Measurements from ENCODE around the gene DPEP2NB. TPM values are rescaled to one million over a fixed set of nuclear protein-coding genes. Genes with fewer than 3 reads are reported as not detected.

The DPEP2NB gene
- total and polyA plus RNA-seq, 7 donors, result 0.05 TPM; not detected in 6

- Histone ChIP-seq H3K36me3 (ENCODE audit: insufficient read depth in 1 of 2, low read depth in 1 of 2) (peaks cover 0 to 8% of the 10 kb centered on the region in 2 donors), H3K4me3 (peak overlapping the region; percentile 70), H3K27me3 (ENCODE audit: insufficient read depth in 3 of 3, low read length in 2 of 3) (no peaks in the 10 kb centered on the region), H3K9me3 (no peaks in the 10 kb centered on the region), H3K27ac (peak overlapping the region; percentile 97), H3K4me1 (peaks cover 80% of the 10 kb centered on the region)
- WGBS, 3 donors, result 67 to 81% (median 67%) methylated on average over 3 of the region's 3 CpGs
- ATAC-seq (peak in 2 of 4 donors; percentile 9 to 16), DNase-seq (no peak)
- intact Hi-C loops (cut with DNase I), result loop anchor here in 1 of 2 donors (2.0 kb wide), 1 partner anchor 52 kb away; no protein-coding TSS in a partner anchor
- TF ChIP-seq CTCF (IDR thresholded peaks at IDR 0.05), result no peak
These were observed 27.0 kb downstream of the DPEP2NB start for GRCh38 chr16:67988675-67989074.

DNA sequence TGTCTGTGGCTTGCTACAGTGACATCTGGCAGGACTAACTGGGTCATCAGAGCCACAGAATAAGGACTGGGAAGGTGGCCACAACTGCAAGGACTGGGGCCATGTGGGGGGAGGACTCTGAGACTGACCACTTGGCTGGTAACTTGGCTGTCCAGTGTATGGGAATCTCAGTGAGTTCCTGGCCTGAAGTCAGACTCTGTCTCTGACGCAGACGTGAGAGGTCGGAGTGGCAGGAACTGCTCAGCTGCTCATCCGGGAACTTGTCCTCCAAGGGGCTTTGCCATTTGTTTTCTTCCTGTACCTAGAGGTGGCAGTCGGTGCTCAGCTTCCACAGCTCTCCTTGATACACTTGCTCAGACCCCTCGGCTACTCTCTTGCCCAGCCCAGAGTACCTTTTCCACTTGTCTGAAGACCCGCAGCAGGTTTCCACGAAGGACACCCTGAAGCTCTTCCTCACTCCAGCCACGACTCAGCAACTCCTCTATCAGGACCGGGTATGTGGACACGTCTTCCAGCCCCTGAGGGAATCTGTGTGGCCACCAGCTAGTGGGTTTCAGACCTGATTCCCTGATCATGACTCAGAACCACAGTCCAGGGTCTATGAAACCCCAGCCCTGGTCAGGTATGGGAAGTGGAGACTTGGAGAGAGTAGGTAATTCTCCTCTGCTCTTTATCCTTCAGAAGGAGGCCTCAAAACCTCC lies 28.1 kb downstream of the DPEP2NB start:
- intact Hi-C loops (cut with DNase I), result loop anchor here (2.0 kb wide), 2 partner anchors 21 to 53 kb away; no protein-coding TSS in a partner anchor
- peaks cover 0 to 8% of the 10 kb centered on the region in 2 donors for H3K36me3 ChIP-seq (ENCODE audit: insufficient read depth in 1 of 2, low read depth in 1 of 2)
- peak; percentile 59 to 84 for DNase-seq
- H3K27ac ChIP-seq, result peak overlapping the region; percentile 97
- no peaks in the 10 kb centered on the region for H3K27me3 ChIP-seq (ENCODE audit: insufficient read depth in 3 of 3, low read length in 2 of 3)
- no peaks in the 10 kb centered on the region for H3K9me3 ChIP-seq
- ATAC-seq, result peak; percentile 81 to 87 (median 86)
- no peak for TF ChIP-seq CTCF (IDR thresholded peaks at IDR 0.05)
- peaks cover 78% of the 10 kb centered on the region for H3K4me1 ChIP-seq
- 15 to 25% (median 15%) methylated on average over 11 of the region's 11 CpGs for WGBS, 3 donors
- peak overlapping the region; percentile 70 for H3K4me3 ChIP-seq

DNA sequence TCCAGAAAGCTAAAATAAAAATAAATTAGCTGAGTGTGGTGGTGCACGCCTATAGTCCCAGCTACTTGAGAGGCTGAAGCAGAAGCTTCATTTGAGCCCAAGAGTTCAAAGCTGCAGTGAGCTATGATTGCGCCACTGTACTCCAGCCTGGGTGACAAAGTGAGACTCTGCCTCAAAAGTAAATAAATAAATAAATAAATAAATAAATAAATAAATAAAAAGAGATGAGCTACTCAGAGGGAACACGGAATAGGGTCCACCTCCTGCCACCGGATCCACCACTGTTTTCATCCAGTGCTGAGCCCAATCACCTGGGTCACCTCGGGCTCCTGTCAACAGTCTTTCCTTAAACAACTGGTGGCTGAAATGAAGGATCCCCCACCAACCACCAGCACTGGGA lies 28.8 kb downstream of the DPEP2NB start:
- peaks cover 0 to 8% of the 10 kb centered on the region in 2 donors for H3K36me3 ChIP-seq (ENCODE audit: insufficient read depth in 1 of 2, low read depth in 1 of 2)
- DNase-seq (no peak), ATAC-seq (peak; percentile 3 to 7 (median 6))
- peak overlapping the region; percentile 70 for H3K4me3 ChIP-seq
- no peaks in the 10 kb centered on the region for H3K27me3 ChIP-seq (ENCODE audit: insufficient read depth in 3 of 3, low read length in 2 of 3)
- peaks cover 74% of the 10 kb centered on the region for H3K4me1 ChIP-seq
- H3K9me3 ChIP-seq, result no peaks in the 10 kb centered on the region
- peak overlapping the region; percentile 97 for H3K27ac ChIP-seq
- no peak for TF ChIP-seq CTCF (IDR thresholded peaks at IDR 0.05)
- 50 to 59% (median 53%) methylated on average over 5 of the region's 5 CpGs for WGBS, 3 donors
- intact Hi-C loops (cut with DNase I), result loop anchor here in 1 of 2 donors (2.0 kb wide), 1 partner anchor 20 kb away; no protein-coding TSS in a partner anchor

DNA sequence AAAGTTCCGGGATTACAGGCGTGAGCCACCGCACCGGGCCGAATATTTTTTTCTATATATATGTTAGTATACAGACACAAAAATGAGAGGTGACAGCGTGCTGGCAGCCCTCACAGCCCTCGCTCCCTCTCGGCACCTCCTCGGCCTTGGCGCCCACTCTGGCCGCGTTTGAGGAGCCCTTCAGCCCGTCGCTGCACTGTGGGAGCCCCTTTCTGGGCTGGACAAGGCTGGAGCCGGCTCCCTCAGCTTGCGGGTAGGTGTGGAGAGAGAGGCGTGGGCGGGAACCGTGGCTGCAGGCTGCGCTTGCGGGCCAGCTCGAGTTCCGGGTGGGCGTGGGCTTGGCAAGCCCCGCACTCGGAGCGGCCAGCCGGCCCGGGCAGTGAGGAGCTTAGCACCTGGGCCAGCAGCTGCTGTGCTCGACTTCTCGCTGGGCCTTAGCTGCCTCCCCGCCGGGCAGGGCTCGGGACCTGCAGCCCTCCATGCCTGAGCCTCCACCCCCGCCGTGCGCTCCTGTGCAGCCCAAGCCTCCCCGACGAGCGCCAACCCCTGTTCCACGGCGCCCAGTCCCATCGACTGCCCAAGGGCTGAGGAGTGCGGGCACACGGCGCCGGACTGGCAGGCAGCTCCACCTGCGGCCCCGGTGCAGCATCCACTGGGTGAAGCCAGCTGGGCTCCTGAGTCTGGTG lies 33.6 kb downstream of the DPEP2NB start:
- intact Hi-C loops (cut with DNase I), result no loop called here
- Histone ChIP-seq H3K27ac (no peak overlapping the region), H3K9me3 (no peaks in the 10 kb centered on the region), H3K4me3 (no peak overlapping the region), H3K4me1 (peaks cover 34% of the 10 kb centered on the region), H3K36me3 (ENCODE audit: insufficient read depth in 1 of 2, low read depth in 1 of 2) (no peaks in the 10 kb centered on the region), H3K27me3 (ENCODE audit: insufficient read depth in 3 of 3, low read length in 2 of 3) (no peaks in the 10 kb centered on the region)
- WGBS, 3 donors, result 72 to 83% (median 81%) methylated on average over 49 of the region's 49 CpGs
- ATAC-seq (no peak), DNase-seq (no peak)
- TF ChIP-seq CTCF (IDR thresholded peaks at IDR 0.05), result no peak

Data from psoas muscle (tissue), 8 donors.